HG03025 (cell line): ENCODE data around the gene REG1B.
"Not testable (repeated sequence)": the region's sequence is repeated elsewhere in the genome, so short reads cannot be mapped to it uniquely, and the experiment has no call there.

Experiments
- ATAC-seq: cut with Tn5 transposase; IDR thresholded peaks from one replicate; pipeline ENCODE4 v1.9.1; 2021; ENCODE audit warnings: mild to moderate bottlenecking, moderate library complexity; ENCODE audit not compliant: unreplicated experiment, low FRiP score

The REG1B gene

GRCh38 chr2:79085382-79085781, 2.4 kb downstream of the REG1B start:
- ATAC-seq, result no peak

GRCh38 chr2:79084495-79085135, 3.2 kb downstream of the REG1B start:
- no peak for ATAC-seq

- no peak for ATAC-seq
Measured at GRCh38 chr2:79083597-79084251, 4.1 kb downstream of the REG1B start.

- no peak for ATAC-seq
Measured at GRCh38 chr2:79082987-79083386, 4.8 kb downstream of the REG1B start.

- ATAC-seq, result no peak
Measured at GRCh38 chr2:79071078-79071477, 16.7 kb downstream of the REG1B start.

GRCh38 chr2:79065201-79065600, 22.6 kb downstream of the REG1B start:
- no peak for ATAC-seq

- not testable (repeated sequence) for ATAC-seq
Measured at GRCh38 chr2:79054769-79055168, 33.0 kb downstream of the REG1B start.

- ATAC-seq, result not testable (repeated sequence)
Measured at GRCh38 chr2:79053486-79053885, 34.3 kb downstream of the REG1B start.

GRCh38 chr2:79041032-79041448, 46.8 kb downstream of the REG1B start:
- no peak for ATAC-seq

GRCh38 chr2:79039944-79040343, 47.8 kb downstream of the REG1B start:
- ATAC-seq, result no peak
